Gastrocnemius medialis (tissue), 4 donors: ENCODE measurements around the gene SGCA. TPM values are rescaled to one million over a fixed set of nuclear protein-coding genes. Genes with fewer than 3 reads are reported as not detected.

Source experiments
- ATAC-seq, 2 donors: fragments of 150-250 bp; one replicate each; pipeline ENCODE4 v1.9.1; 2016
- DNase-seq, 2 donors: peaks; one replicate each; pipeline ENCODE4 v3.0.0-alpha.2; 2019
- H3K27ac ChIP-seq, 4 donors: fragments of 200-600 bp; sonication (generic); 1 replicate in 1 of 4; 2 replicates in 3 of 4; pipeline ENCODE4 v1.5.1; 2016 to 2018; ENCODE audit warnings: mild to moderate bottlenecking in 2 of 4, moderate library complexity in 1 of 4
- H3K27me3 ChIP-seq, 3 donors: fragments of 200-600 bp; sonication (generic) in 2 of 3; 1 replicate in 1 of 3; 2 replicates in 2 of 3; pipeline versions ENCODE4 v1.5.1 to v1.6.0; 2016 to 2019; ENCODE audit warnings: mild to moderate bottlenecking in 1 of 3, moderate library complexity in 1 of 3
- H3K36me3 ChIP-seq, 2 donors: fragments of 200-600 bp; sonication (generic) in 1 of 2; one replicate each; pipeline ENCODE4 v1.5.1; 2017 to 2018
- H3K4me1 ChIP-seq, 2 donors: fragments of 200-600 bp; sonication (generic) in 1 of 2; one replicate each; pipeline ENCODE4 v1.5.1; 2016 to 2017; ENCODE audit warnings: mild to moderate bottlenecking in 2 of 2
- H3K4me3 ChIP-seq, 4 donors: fragments of 200-600 bp; sonication (generic) in 3 of 4; 1 replicate in 1 of 4; 2 replicates in 3 of 4; pipeline ENCODE4 v1.5.1; 2016 to 2019; ENCODE audit warnings: mild to moderate bottlenecking in 2 of 4
- H3K9me3 ChIP-seq, 3 donors: fragments of 200-600 bp; sonication (generic) in 2 of 3; 1 replicate in 1 of 3; 2 replicates in 2 of 3; pipeline ENCODE4 v1.5.1; 2016 to 2019
- POLR2A ChIP-seq, 2 donors: fragments of 450-650 bp; IDR thresholded peaks; one replicate each; pipeline ENCODE4 v1.6.1; 2017; ENCODE audit warnings: antibody characterized with exemption in 2 of 2, mild to moderate bottlenecking in 2 of 2, moderate library complexity in 2 of 2
- in situ Hi-C, 4 donors: fragments of 200-750 bp; cut with MboI; loops; one replicate each; pipeline versions ENCODE4 v1.15.0 to v1.8.0; 2017; ENCODE audit warnings: low sequenced_read_pairs in 4 of 4
- intact Hi-C: fragments of 100-400 bp; cut with DNase I; formaldehyde crosslinking; loops from one replicate; pipeline ENCODE4 v1.15.1; 2023; ENCODE audit warnings: low total_unique reads
- total RNA-seq, 4 donors: library from RNA; depleted of rRNA; stranded (reverse); fragments of >200 nt; gene quantifications; one replicate each; pipeline versions ENCODE4 v1.1.0 to v1.2.3, GENCODE V29; 2016
- TF ChIP-seq, protein P1 (sequence below), 5 experiments: fragments of 450-650 bp in 3 of 5; fragments of 200-600 bp in 2 of 5; sonication (generic) in 2 of 5; IDR thresholded peaks in 4 of 5; conservative IDR thresholded peaks in 1 of 5; 1 replicate in 4 of 5; 2 replicates in 1 of 5; pipeline ENCODE4 v1.5.1; 2016 to 2019; ENCODE audit warnings: antibody characterized with exemption in 5 of 5, mild to moderate bottlenecking in 3 of 5, moderate library complexity in 3 of 5

Gene SGCA
- total RNA-seq, 4 donors from 2014 or later, result 227 to 385 (median 292) TPM

DNA sequence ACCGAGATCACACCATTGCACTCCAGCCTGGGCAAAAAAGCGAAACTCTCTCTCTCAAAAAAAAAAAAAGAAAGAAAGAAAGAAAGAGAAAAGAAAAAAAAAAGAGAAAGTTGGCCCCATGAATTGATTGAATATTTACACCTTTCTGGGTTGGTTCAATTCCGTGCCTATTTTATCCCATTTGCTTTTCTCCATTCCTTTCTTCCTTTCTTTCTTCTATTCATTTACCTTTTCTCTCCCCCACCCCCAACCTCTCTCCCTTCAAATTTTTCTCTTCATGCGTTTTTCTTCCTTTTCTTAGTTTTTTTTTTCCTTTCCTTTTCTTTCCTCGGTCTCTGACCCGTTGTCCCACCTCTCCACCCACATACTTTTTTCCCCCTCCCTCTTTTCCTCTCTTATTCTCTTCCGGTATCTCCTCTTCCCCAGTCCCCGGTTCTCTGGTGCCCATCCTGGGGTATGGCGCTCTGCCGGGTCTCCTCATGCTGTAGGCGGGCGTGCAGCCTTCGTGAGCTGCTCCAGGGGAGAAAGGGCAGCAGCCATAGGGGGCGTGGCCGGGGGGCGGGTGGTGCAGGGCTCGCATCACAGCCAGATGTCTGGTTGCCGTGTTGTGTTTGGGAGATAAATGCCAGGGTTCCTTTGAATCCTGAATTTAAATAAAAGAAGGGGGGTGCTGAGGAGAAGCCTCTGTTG is 40.9 kb downstream of the SGCA start:
- no peaks in the 10 kb centered on the region for H3K36me3 ChIP-seq
- H3K4me1 ChIP-seq, result peaks cover 2 to 15% of the 10 kb centered on the region in 2 donors
- TF ChIP-seq, protein P1, sequence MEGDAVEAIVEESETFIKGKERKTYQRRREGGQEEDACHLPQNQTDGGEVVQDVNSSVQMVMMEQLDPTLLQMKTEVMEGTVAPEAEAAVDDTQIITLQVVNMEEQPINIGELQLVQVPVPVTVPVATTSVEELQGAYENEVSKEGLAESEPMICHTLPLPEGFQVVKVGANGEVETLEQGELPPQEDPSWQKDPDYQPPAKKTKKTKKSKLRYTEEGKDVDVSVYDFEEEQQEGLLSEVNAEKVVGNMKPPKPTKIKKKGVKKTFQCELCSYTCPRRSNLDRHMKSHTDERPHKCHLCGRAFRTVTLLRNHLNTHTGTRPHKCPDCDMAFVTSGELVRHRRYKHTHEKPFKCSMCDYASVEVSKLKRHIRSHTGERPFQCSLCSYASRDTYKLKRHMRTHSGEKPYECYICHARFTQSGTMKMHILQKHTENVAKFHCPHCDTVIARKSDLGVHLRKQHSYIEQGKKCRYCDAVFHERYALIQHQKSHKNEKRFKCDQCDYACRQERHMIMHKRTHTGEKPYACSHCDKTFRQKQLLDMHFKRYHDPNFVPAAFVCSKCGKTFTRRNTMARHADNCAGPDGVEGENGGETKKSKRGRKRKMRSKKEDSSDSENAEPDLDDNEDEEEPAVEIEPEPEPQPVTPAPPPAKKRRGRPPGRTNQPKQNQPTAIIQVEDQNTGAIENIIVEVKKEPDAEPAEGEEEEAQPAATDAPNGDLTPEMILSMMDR (IDR thresholded peaks at IDR 0.05 in 4 of 5, conservative IDR thresholded peaks at IDR 0.05 in 1 of 5), result no peak
- TF ChIP-seq POLR2A (IDR thresholded peaks at IDR 0.05), result no peak
- H3K27me3 ChIP-seq, result peaks cover 12 to 38% (median 30%) of the 10 kb centered on the region in 3 donors
- in situ Hi-C loops, result loop anchor here in 2 of 4 donors (5.0 kb wide), 2 partner anchors 66 to 91 kb away; partner anchors contain the start of gene TMEM92 (in 1 of the 2)
- H3K27ac ChIP-seq, result peak overlapping the region in 2 of 4 donors; percentile 3 to 38
- DNase-seq (no peak), ATAC-seq (no peak)
- no peak overlapping the region for H3K4me3 ChIP-seq
- intact Hi-C loops, result no loop called here
- H3K9me3 ChIP-seq, result no peaks in the 10 kb centered on the region

DNA sequence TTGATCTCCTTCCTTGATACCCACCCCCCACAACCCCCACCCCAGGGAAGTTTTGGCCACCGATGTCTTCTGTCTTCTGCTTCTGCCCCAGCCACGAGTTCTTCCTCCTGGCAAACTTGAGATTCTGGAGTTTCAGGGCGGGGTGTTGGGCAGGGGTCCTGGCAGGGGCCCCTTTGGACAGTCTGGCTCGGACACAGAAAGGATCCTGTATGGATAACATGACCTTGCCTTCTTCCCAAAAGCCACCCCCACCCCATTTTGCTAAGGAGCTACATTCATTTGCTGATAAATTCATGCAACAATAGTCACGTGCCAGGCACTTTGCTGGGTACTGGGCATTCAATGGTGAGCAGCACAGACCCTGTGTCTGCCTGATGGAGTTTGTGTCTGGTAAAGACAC is 41.5 kb downstream of the SGCA start:
- DNase-seq (no peak), ATAC-seq (no peak)
- in situ Hi-C loops, result loop anchor here in 2 of 4 donors (5.0 kb wide), 2 partner anchors 65 to 90 kb away; partner anchors contain the start of gene TMEM92 (in 1 of the 2)
- intact Hi-C loops, result no loop called here
- Histone ChIP-seq H3K9me3 (no peaks in the 10 kb centered on the region), H3K36me3 (no peaks in the 10 kb centered on the region), H3K4me1 (peaks cover 4 to 15% of the 10 kb centered on the region in 2 donors), H3K4me3 (no peak overlapping the region), H3K27me3 (peaks cover 9 to 35% (median 28%) of the 10 kb centered on the region in 3 donors), H3K27ac (peak overlapping the region in 1 of 4 donors; percentile 3)
- TF ChIP-seq, protein P1 (IDR thresholded peaks at IDR 0.05 in 4 of 5, conservative IDR thresholded peaks at IDR 0.05 in 1 of 5), result no peak
- no peak for TF ChIP-seq POLR2A (IDR thresholded peaks at IDR 0.05)

DNA sequence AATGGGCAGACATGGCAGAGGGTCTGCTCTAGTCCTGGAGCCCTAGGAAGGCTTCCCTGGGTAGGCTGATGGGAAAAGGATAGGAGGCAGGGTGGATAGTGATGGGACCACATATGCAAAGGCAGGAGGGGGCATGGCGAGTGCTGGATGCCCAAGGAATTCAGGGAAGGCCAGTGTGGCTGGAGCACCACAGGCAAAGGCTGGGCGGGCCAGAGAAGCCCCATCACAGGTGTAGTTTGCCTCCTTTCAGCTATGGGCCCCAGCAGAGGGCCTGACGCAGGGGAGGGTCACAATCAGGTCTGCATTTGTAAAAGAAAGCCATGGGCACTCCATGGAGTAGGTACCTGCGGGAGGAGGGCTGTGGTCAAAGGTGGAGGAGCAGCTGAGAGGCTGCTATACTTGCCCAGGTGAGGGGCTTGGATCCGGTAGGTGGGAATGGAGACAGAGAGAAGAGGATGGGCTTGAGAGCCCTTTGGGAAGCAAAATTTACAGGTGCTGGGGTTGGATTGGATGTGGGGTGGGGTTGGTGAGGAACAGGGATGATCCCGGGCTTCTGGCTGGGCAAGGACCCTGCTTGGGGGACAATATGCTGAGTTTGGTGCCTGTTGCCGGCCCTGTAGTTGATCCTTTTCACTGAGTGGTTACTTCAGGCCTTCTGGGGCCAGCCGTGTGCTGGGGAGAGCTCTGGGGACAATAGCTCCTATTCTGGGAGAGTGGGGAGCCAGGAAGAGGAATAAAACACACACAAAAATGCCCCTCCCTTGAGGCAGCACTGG is 42.2 kb downstream of the SGCA start:
- H3K4me1 ChIP-seq, result peaks cover 4 to 15% of the 10 kb centered on the region in 2 donors
- intact Hi-C loops (no loop called here), in situ Hi-C loops (loop anchor here in 2 of 4 donors (5.0 kb wide), 2 partner anchors 64 to 89 kb away; partner anchors contain the start of gene TMEM92 (in 1 of the 2))
- no peaks in the 10 kb centered on the region for H3K36me3 ChIP-seq
- H3K27ac ChIP-seq, result no peak overlapping the region
- no peaks in the 10 kb centered on the region for H3K9me3 ChIP-seq
- TF ChIP-seq POLR2A (IDR thresholded peaks at IDR 0.05), result no peak
- TF ChIP-seq, protein P1 (IDR thresholded peaks at IDR 0.05 in 4 of 5, conservative IDR thresholded peaks at IDR 0.05 in 1 of 5), result no peak
- ATAC-seq (no peak), DNase-seq (no peak)
- H3K27me3 ChIP-seq, result peaks cover 8 to 30% (median 28%) of the 10 kb centered on the region in 3 donors
- H3K4me3 ChIP-seq, result no peak overlapping the region

DNA sequence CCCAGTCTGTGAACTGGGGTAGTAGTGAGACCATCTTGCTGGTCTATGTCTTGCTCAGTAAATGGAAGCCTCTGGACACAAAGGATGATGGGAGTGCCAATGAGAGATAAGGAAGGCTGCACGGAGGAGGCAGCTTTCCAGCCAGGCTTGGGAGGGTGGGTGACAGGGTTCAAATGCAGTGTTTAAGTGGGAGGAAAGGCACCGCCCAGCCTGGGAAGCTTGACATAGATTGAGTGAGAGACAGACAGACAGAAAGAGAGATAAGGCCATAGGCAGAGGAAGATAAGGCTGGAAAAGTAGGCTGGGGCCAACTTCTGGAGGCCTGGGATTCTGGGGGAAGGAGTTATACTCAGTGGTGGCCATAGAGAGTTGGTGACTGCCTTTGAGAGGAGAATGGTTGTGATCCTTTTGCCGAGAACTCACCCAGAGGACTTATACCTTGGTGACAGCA is 42.8 kb downstream of the SGCA start:
- peaks cover 8 to 30% (median 28%) of the 10 kb centered on the region in 3 donors for H3K27me3 ChIP-seq
- ATAC-seq, result no peak

More for the DNA sequence above, 42.8 kb downstream of the SGCA start:
- Histone ChIP-seq H3K4me1 (peaks cover 4 to 15% of the 10 kb centered on the region in 2 donors), H3K27ac (peak overlapping the region in 2 of 4 donors; percentile 59 to 74), H3K36me3 (no peaks in the 10 kb centered on the region), H3K9me3 (no peaks in the 10 kb centered on the region), H3K4me3 (no peak overlapping the region)
- TF ChIP-seq POLR2A (IDR thresholded peaks at IDR 0.05), result no peak
- TF ChIP-seq, protein P1 (IDR thresholded peaks at IDR 0.05 in 4 of 5, conservative IDR thresholded peaks at IDR 0.05 in 1 of 5), result no peak
- in situ Hi-C loops (loop anchor here in 2 of 4 donors (5.0 kb wide), 2 partner anchors 64 to 89 kb away; partner anchors contain the start of gene TMEM92 (in 1 of the 2)), intact Hi-C loops (no loop called here)
- no peak for DNase-seq
